ENCODE results near the gene PRR19.

GRCh38 chr19:42253245-42254088 is 48.5 kb upstream of the PRR19 start:
- TF ChIP-seq CTCF (conservative IDR thresholded peaks at IDR 0.05; ENCODE audit: low read length) (no peak), EZH2phosphoT487 (IDR thresholded peaks at IDR 0.05; ENCODE audit: borderline replicate concordance) (no peak)
